Cortex of kidney (tissue), 1 donor: ENCODE results near the gene PCID2.

Experiments used
- DNase-seq: peaks from one replicate; lab custom pipeline; 2025; lab: John Stamatoyannopoulos, UW

PCID2 gene

DNA sequence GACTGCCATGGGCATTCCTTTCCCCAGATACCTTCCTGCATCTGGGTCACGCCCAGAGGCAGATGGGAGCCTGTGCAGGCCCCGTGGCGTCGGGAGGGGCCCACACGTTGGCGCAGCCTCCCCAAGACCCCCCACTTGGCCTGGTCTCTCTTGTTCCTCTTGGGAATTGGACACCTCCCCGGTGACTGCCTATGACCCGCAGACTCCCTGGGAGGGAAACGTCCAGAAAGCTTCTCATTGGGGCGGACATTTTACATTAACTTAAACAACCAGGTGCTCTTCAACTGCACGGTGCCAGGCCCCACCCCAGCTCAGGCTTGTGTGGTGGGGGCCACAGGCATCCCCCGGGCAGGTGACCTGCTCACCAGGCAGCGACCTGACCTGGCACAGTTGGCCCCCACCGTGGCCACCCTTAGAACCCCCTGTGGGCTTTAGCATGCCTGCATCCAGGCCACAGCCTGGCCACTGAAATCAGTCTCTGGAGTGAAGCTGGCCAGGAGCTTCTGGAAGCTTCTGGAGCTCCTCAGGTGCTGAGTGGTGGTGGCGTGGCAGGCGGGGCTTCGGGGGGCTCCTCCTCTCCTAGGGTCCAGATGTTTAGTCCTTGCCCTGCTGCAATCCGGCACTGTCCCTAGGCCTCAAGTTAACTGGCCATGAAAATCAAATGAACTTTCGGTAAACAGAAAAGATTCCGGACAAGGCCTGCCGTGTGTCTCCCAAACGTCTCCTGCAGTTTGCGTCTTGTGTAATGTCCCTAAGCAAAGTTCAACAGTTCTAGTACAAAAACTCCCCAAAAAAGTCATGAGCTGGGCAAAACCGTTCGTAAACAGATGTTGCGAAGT lies 58.5 kb downstream of the PCID2 start:
- DNase-seq = no peak

DNA sequence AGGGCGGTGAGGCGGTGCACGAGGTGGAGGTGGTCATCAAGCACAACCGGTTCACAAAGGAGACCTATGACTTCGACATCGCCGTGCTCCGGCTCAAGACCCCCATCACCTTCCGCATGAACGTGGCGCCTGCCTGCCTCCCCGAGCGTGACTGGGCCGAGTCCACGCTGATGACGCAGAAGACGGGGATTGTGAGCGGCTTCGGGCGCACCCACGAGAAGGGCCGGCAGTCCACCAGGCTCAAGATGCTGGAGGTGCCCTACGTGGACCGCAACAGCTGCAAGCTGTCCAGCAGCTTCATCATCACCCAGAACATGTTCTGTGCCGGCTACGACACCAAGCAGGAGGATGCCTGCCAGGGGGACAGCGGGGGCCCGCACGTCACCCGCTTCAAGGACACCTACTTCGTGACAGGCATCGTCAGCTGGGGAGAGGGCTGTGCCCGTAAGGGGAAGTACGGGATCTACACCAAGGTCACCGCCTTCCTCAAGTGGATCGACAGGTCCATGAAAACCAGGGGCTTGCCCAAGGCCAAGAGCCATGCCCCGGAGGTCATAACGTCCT lies 59.4 kb downstream of the PCID2 start:
- no peak for DNase-seq

- DNase-seq = no peak
Observed at GRCh38 chr13:113148407-113148806, 60.1 kb downstream of the PCID2 start.

- no peak for DNase-seq
Observed at GRCh38 chr13:113147206-113147605, 61.3 kb downstream of the PCID2 start.

DNA sequence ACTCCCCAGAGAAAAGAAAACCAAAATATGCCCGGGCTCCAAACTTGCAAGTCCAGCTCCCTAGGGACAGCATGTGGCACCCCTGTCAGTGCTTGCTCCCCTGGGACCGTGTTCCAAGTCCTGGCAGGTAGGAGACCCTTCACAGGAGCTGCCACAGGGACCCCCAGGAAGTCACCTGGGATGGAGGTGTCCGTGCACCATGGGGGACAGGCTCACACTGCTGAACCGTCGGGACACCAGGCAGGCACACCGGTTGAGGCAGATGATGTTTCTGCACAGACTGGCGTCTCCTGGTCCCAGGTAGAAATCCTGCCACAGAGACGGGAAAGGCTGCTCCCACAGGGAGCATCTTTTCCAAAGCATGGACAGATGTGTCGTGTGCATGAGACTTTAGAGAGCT lies 61.7 kb downstream of the PCID2 start:
- DNase-seq = no peak

- DNase-seq = no peak
Observed at GRCh38 chr13:113145911-113146598, 62.4 kb downstream of the PCID2 start.

DNA sequence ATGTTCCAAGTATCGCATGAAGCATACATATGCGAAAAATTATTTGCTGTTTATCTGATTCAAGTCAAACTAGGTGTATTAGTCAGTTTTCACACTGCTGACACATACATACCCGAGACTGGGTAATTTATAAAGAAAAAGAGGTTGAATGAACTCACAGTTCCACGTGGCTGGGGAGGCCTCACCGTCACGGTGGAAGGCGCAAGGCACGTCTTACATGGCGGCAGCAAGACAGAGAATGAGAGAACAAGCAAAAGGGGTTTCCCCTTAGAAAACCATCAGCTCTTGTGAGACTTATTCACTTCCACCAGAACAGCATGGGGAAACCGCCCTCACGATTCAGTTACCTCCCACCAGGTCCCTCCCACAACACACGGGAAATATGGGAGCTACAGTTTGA lies 63.0 kb downstream of the PCID2 start:
- DNase-seq = no peak

DNA sequence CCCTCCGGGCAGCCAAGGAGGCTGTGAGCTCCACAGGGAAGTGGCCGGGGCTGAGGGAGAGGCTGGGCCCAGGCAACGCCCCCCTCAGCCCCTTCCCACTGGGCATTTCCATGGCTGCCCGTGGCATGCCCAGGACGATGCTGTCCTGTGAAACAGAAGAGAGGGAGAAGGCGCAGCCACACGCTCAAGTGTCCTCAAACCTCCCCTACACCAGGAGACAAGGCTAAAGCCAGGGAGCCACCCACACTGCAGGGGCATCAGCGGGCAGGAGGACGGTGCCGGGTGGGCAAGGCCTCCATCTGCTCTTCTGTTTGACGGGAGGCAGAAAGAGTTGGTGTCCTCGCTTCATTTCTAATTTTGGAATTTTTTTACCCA lies 64.2 kb downstream of the PCID2 start:
- DNase-seq = no peak

DNA sequence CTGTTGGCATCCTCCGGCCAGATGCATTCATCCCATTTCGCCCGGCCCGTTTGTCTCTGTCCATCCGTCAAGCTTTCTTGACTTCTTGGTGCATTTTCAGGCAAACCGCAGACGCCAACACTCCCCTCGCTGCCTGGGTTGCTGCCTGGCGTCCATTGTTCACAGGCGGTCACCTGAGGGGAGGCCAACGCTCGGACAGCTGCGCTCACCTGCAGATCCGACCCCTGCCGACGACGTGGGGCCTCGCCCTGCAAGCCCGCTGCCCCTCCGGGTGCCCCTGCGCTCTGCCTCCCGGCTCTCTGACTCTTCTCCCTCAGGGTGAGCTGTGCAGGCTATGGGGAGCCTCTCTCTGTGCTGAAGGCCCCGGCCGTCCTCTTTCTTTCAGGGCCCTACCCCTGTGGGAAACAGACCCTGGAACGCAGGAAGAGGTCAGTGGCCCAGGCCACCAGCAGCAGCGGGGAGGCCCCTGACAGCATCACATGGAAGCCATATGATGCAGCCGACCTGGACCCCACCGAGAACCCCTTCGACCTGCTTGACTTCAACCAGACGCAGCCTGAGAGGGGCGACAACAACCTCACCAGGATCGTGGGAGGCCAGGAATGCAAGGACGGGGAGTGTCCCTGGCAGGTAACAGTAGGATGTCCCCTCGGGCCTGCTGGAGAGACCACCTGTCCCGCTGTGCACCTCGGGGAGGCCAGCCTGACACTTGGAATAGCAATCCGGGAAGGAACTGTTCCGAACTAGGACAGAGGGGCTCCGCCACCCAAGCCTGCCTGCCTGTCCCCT lies 64.8 kb downstream of the PCID2 start:
- DNase-seq = no peak

DNA sequence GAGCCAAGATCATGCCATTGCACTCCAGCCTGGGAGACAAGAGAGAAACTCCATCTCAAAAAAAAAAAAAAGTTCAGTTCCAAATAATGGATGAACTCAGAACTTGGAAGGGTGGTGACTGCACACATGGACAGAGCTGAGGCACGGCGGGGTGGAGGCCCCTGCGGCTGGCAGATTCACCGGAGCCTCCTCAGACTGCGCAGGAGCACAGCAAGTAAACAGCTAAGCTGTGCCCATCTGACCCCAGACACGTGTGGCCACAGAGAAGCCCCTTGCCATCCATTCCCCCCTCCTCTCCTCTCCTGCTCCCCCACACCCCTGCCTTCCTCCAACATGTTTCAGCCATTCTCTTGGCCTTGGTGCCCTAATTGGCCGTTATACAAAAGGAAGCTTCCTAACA lies 65.6 kb downstream of the PCID2 start:
- DNase-seq = no peak

DNA sequence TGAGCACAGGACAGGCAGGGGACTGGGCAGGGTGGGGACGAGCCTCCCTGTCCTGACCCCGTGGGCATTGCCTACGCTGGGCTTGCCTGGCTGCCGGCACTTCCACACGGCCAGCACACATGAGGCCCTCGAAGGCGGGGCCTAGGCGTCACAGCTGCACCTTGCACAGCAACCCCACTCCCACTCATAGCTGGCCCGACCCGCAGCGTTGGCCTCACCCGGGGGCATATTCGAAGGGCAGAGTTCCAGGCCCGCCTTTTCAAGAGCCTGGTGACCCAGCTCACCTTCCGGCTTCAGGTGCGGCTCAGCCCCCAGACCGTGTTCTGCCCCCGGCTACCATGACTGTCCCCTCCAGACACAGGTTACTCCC lies 66.9 kb downstream of the PCID2 start:
- no peak for DNase-seq

GRCh38 chr13:113140677-113141600 lies 67.5 kb downstream of the PCID2 start:
- DNase-seq = no peak

- DNase-seq = no peak
Observed at GRCh38 chr13:113139577-113139976, 68.9 kb downstream of the PCID2 start.

DNA sequence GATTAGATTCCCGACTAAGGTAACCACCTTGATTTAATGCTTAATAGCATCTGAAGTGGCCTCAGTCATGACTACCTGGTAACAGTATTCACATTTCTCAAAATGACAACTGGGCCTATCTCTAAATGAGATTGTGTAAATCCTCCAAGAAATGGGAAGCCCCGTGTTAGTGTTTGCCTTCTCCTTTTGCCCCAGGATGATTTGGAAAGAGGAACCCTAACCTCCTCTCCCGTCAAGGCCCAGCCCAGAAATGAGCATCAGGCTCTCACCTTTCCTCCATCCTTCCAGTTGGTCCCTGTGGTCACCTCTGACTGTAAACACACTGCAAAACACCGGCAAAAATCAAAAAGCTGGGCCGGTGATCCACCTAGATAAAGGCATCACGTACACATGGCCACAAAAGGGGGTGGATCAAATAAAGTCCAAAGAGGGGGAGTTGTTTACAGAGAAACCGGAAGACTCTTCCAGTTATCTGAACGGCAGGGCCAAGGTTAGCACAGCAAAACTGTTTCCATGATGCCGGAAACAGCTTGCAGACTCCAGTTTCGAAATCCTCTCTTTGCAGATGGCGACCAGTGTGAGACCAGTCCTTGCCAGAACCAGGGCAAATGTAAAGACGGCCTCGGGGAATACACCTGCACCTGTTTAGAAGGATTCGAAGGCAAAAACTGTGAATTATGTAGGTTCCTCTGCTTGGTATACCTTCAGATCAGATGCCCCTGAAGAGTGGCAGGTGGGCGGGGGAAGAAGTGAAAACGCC lies 69.5 kb downstream of the PCID2 start:
- DNase-seq = no peak

DNA sequence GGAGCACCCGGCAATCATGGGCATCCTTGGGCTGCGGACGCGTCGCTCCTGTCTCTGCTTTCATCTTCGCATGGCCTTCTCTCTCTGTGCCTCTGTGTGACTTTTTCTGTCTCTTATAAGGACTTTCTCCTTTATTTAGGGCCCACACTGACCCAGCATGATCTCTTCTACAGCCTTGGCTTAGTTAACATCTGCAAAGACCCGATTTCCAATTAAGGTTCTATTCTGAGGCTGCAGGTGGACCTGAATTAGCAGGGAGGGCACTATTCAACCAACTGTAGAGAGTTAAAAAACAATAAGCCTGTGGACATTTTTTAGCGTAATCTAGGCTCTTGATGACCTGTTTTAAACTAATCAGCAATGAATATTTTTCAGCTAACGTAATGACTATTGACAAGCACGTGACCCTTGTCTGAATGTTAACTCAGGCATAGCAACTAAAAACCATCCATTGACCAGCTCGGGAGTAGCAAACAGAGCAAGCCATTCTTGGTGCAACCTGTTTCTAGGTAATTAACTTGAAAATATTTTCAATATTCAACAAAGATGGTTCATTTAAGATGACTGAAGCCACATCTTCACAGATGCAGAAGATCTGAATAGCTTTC lies 70.7 kb downstream of the PCID2 start:
- no peak for DNase-seq

GRCh38 chr13:113135281-113135760 lies 73.1 kb downstream of the PCID2 start:
- no peak for DNase-seq

GRCh38 chr13:113129921-113130750 lies 78.3 kb downstream of the PCID2 start:
- DNase-seq = no peak

DNA sequence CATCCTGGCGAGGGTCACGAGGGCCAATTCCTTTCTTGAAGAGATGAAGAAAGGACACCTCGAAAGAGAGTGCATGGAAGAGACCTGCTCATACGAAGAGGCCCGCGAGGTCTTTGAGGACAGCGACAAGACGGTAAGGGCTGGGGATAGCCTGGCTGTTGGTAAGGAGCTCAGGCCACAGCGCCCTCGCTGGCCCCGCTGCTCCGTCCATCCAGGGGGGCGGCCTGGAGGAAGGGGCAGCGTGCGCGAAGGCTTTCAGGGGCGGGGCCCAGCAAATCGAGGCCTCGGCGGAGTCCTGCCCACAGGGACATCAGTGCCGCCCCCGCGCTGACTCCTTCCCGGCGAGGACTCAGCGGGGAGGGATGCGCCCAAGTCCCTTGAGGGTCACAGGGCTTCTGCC lies 79.0 kb downstream of the PCID2 start:
- DNase-seq = no peak
